AG08396 (cell line): ENCODE measurements around the gene FLNA.

Source experiments
- DNase-seq: peaks from one replicate; pipeline ENCODE4 v3.0.0; 2012; ENCODE audit warnings: low spot score, mixed read lengths

Gene FLNA

GRCh38 chrX:154333837-154334271 is 40.6 kb downstream of the FLNA start:
- no peak for DNase-seq

DNA sequence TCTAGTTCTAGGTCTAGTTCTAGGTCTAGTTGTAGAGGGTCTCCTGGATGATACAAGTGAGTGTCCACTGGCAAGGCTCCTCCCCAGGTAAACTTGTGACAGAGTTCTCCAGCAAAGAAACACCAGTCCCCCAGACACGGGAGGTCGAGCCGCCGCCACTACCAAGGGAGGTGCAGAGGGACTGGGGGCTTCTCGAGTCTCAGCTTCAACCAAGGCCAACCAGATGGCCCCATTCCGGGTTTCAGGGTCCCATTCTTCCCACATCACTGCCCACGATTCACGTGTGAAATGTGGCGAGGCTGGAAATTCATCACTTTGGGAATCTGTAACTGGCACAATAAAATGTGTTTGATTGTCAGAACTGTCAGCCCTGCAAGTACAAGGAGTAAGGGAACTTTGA is 41.3 kb downstream of the FLNA start:
- DNase-seq = no peak

GRCh38 chrX:154332561-154332960 is 41.9 kb downstream of the FLNA start:
- no peak for DNase-seq

DNA sequence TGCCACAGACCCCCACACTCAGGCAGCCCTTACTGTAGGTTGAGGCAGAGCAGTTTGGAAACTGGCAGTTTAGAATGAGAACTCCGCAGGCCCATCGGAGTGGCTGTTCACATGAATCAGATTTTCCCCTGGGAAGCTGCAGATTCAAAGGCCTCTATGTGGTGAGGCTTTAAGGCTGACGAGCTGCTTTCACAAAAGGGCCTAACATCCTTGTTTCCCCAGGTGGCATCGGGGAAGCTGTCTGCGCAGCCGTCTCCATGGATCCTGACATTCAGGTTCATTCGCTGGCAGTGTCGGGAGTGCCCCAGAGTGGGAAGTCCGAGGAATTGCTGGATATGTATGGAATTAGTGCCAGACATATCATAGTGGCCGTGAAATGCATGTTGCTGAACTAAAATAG is 45.1 kb downstream of the FLNA start:
- no peak for DNase-seq

DNA sequence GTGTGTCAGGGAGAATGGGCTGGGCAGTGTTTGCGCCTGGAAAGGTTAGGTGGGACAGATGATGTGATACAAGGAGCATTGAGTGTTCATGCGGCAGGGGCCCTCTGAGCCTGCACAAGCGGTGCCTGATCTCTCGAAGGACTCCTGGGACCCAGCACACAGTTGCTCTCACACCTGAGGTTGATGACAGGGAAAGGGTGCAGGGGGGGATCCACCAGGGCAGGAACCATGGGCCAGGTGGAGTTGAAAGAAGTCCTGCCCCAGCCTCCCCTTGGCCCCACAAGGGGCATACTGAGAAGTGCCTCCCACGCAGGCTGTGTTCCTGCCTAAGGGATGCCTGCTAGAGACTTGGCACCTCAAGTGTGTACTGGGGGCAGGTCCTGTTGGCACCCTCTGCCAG is 45.8 kb downstream of the FLNA start:
- no peak for DNase-seq

DNA sequence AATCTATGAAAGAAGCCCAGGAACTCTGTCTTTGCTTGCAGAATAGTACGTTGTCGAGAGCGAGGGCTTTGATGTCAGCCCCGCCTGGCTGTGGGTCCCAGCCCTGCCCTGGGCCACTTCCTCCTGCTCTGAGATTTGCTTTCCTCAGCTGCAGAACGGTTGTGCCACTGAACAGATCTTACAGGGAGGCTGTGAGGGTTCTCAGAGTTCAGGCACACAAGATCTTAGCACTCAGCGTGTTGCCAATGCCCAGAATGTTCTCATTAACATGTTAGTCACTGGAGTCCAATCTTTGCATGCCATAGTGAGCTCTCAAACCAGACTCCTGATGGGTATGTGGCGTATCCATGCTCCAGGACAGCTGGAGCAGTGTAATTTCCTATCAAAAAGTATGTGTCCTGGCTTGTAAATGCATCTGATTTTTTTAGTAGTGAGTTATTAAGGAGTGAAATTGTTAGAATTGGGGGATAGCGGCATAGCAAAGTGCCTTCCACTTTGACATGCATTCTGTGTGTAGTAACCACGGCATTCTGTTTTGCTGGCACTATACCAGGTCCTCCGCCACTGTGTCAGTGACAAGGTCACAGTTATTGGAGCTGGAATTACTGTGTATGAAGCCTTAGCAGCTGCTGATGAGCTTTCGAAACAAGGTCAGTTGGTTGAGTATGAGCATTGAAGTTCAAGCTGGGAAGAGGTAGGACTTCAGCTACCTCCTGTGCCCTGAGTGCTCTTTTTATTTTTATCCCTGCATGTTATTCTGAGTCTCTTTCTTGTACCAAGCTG is 47.2 kb downstream of the FLNA start:
- no peak for DNase-seq

- no peak for DNase-seq
Observed at GRCh38 chrX:154325541-154325940, 48.9 kb downstream of the FLNA start.

DNA sequence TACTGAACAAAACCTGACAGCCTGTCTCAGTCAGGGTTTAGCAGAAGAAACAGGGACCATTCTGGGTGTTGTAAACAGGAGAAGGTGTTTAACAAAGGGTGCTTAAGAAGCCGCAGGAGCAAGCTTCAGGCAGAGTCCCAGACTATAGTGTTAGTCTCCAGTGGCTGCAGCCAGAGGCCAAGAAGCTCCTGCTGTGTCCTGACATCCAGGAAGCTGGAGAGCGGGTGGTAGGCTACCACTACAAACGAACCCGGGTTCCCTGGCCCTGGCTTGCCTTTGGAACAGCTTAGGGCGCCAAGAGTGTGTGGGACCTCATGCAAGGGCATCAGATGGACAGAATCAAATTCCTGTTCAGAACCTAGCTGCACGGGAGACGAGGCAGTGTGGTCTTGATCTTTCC is 50.9 kb downstream of the FLNA start:
- DNase-seq = no peak

DNA sequence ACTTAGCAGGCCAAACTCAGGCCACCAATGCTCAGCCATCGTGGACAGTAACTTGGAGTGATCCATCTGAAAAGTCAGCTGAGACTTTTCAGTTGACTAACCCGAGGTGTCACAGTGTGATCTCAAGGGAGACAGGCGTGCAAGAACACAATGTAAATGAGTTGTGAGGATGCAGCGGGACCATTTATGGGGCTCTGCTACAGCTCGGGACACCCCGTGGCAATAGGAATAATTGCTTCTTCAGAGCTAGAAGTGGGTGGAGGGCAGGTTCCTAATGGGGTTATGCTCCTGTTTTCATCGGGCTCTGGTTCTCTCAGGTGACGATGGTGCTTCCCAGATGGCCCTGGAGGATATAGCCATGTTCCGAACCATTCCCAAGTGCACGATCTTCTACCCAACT is 51.5 kb downstream of the FLNA start:
- no peak for DNase-seq

GRCh38 chrX:154321594-154321993 is 52.8 kb downstream of the FLNA start:
- no peak for DNase-seq

DNA sequence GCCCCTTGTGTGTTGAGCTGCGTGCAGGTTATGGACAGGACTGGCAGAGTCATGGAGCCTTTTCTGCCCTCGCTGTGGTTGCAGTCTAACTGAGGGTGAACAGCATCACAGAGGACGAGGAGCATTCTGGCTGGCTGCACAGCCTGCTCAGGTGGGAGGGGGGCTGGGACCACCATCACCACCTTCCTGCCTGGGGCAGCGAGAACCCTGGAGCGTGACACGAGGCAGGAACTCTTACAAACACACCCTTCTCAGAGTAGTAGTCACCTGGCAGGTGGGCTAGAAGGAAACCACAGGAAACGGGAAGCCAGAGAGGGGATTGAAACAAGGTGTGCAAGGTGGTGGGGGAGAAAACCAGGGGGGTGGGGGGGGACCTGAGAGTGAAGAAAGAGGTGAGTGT is 53.3 kb downstream of the FLNA start:
- no peak for DNase-seq

- DNase-seq = no peak
Observed at GRCh38 chrX:154320406-154320805, 54.0 kb downstream of the FLNA start.

DNA sequence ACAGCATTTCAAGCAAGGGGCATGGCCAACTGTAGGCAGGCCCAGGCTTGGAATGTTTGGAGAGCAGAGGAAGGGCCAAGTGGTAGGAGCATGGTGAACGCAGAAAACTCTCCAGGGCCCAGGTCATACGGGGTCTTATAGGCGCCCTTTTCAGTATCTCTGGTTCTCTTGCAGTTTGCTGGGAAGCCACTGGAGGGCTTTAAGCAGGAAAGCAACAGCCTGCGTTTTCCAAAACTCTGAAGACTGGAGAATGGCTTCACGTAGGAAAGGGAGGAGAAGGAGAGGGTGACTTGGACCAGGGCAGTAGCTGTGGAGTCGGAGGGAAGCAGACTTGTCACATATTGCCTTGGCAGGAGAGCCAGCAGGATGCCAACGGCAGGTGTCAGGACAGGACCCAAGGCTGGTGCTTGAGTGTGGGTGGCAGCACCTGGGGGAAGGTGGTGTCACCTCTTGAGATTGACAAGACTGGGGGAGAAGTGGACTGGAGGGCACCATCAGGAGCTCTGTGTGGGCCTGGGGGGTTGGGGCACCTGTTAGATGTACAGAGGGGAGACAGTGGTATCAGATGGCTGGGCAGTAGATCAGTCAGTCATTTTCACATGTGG is 56.9 kb downstream of the FLNA start:
- no peak for DNase-seq

DNA sequence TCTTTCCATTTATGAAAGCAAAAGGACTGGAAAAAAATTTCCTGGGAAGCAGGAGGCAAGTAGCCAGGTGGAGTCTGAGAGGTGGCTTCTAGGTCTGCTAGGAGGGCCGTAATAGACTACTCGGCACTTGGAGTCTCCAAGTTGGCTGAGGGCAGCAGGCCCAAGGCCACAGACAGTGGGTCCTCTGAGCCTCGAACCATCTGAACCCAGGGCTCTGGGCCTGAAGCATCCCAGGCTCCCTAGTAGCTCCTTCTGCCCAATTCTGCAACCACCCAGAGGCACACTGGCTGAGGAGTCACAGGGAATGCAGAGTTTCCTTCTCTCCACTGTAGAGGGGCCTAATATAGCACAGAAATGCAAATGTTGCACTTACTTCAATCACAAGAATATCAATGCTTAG is 59.0 kb downstream of the FLNA start:
- DNase-seq = no peak

DNA sequence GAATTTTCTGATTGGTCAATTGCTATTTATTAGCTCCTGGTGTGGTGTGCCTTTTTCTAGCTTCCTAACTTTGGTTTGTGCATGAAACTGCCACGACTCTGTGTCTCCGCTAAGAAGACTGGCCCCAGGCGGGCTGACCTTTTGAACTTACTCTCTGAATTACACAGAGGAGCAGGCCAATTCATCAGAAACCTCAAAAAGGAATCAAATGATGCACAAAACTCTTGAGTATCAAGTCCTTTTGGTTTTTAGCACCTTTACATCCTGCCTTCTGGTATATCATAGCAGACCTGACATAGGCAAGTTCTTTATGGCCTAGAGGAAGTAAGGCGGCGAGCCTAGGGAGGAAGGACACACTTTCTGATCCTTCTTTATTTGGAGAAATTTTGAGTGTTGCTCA is 61.3 kb downstream of the FLNA start:
- no peak for DNase-seq

GRCh38 chrX:154312116-154312515 is 62.3 kb downstream of the FLNA start:
- no peak for DNase-seq

- no peak for DNase-seq
Observed at GRCh38 chrX:154310616-154311536, 63.6 kb downstream of the FLNA start.

GRCh38 chrX:154309041-154309775 is 65.2 kb downstream of the FLNA start:
- DNase-seq = no peak

GRCh38 chrX:154308108-154308946 is 66.1 kb downstream of the FLNA start:
- peak; percentile 35 for DNase-seq

DNA sequence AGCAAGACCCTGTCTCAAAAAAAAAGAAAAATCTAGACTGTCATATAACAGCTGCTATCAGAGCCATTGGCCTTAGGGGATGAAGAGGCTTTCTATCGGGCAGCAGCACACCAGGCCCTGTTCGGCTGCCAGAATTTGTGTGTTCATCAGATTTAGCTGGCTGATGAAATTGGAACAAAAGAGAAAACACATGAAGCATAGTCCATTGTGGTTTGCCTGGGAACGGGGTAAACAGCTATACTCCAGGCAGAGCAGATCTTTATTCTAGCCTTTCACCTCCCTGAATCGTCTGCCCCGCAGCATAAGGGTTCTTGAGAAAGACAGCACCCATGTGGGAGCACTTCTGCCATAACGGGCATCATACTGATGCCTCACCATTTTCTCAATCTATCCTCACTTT is 67.2 kb downstream of the FLNA start:
- no peak for DNase-seq

DNA sequence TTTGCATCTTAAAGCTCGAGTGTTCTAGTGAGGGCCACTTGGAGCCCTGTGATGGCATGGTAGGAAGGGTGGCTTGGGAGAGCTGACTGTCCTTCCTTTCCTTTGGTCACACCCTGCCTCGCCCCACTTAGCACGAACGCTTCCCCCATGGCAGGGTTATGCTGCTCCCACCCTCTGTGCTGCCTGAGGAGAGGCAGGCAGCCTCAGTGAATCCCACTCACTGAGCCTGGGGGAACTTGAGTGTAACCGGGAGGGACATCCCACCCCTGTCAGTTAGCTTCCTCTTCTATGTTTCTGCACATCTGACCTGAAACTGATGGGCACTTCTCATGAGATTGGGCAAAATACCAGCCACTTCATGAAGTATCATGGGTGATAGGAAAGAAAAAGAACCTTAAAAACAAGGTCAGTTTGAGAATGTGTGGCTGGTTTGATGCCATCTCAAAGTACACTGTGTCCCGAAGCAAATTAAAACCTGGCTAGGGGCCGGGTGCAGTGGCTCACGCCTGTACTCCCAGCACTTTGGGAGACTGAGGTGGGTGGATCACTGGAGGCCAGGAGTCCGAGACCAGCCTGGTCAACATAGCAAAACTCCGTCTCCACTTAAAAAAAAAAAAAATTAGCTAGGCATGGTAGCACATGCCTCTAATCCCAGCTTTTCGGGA is 68.8 kb downstream of the FLNA start:
- no peak for DNase-seq
